MCF 10A (cell line): ENCODE results near the gene TMEM184A. TPM values are rescaled to one million over a fixed set of nuclear protein-coding genes. Genes with fewer than 3 reads are reported as not detected.

Source experiments
- BruUV-seq: library from RNA; stranded (reverse); fragments of 400-500 nt; replicated peaks from 2 replicates; lab custom pipeline; 2021; lab: Mats Ljungman, UMichigan
- CTCF ChIA-PET: fragments of 300-600 bp; sonication (Branson Sonifier 250); formaldehyde crosslinking; extraction: SDS; loops from one replicate; lab custom pipeline; 2021; ENCODE audit warnings: antibody characterized with exemption, inconsistent platforms; lab: Yijun Ruan, JAX
- POLR2A ChIA-PET: fragments of 300-600, 350-650 bp; sonication (Branson Sonifier 250); formaldehyde crosslinking; extraction: SDS; loops from one replicate; lab custom pipeline; 2020; ENCODE audit warnings: antibody characterized with exemption, inconsistent platforms; lab: Yijun Ruan, JAX
- DNase-seq: peaks from one replicate; pipeline ENCODE4 v3.0.0-alpha.2; 2018; ENCODE audit not compliant: unreplicated experiment
- H3K27ac Mint-ChIP-seq: one replicate; pipeline ENCODE4 v1.8.0; 2022; ENCODE audit warnings: mild to moderate bottlenecking, low read depth, mixed read lengths; ENCODE audit not compliant: unreplicated experiment
- H3K27me3 Mint-ChIP-seq: one replicate; pipeline ENCODE4 v1.8.0; 2022; ENCODE audit warnings: mixed read lengths; ENCODE audit not compliant: insufficient read depth, unreplicated experiment
- H3K36me3 Mint-ChIP-seq: one replicate; pipeline ENCODE4 v1.8.0; 2022; ENCODE audit warnings: mild to moderate bottlenecking, moderate library complexity, mixed read lengths; ENCODE audit not compliant: insufficient read depth, unreplicated experiment
- H3K4me1 Mint-ChIP-seq: one replicate; pipeline ENCODE4 v1.8.0; 2022; ENCODE audit warnings: mixed read lengths; ENCODE audit not compliant: insufficient read depth, unreplicated experiment
- H3K4me3 Mint-ChIP-seq: one replicate; pipeline ENCODE4 v1.8.0; 2022; ENCODE audit warnings: mild to moderate bottlenecking, moderate library complexity, mixed read lengths; ENCODE audit not compliant: unreplicated experiment
- H3K9me3 Mint-ChIP-seq: one replicate; pipeline ENCODE4 v1.8.0; 2022; ENCODE audit warnings: mixed read lengths; ENCODE audit not compliant: unreplicated experiment
- intact Hi-C: fragments of 100-400 bp; cut with micrococcal nuclease; formaldehyde crosslinking; loops from 2 replicates; pipeline ENCODE4 v1.14.1; 2022
- total RNA-seq: library from RNA; stranded (reverse); gene quantifications from 2 replicates; pipeline ENCODE4 v1.2.3, GENCODE V29; 2022
- TF ChIP-seq, protein P1 (sequence below): fragments of 200-600 bp; IDR thresholded peaks from one replicate; pipeline ENCODE4 v1.8.0; 2022; ENCODE audit warnings: antibody characterized with exemption, mild to moderate bottlenecking; ENCODE audit not compliant: unreplicated experiment

Gene TMEM184A
- total RNA-seq, 1 experiment from 2014 or later = 14.2 TPM

DNA sequence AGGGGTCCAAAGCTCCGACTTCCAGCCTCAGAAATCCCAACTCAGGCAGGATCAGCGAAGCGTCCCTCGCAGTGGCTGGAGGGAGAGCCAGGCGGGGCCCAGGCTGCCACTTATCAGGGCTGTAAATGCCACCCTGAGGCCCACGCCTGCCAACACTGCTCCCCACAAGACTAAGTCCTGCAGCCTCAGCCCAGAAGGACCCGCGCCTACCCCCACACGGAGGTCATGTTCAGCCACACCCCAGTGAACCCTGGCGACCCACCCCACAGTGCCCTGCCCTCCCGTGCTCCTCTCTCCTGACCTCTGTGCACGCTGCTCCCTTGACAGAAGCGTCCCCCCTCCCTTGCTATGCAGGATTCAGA is 10.7 kb upstream of the TMEM184A start:
- Mint-ChIP-seq H3K36me3 (peaks cover 25% of the 10 kb centered on the region), H3K4me1 (peaks cover 34% of the 10 kb centered on the region)

GRCh38 chr7:1564603-1565022 is 8.6 kb upstream of the TMEM184A start:
- Mint-ChIP-seq H3K36me3 (peaks cover 25% of the 10 kb centered on the region), H3K4me1 (peaks cover 36% of the 10 kb centered on the region), H3K27me3 (no peaks in the 10 kb centered on the region), H3K4me3 (no peak overlapping the region), H3K9me3 (no peaks in the 10 kb centered on the region), H3K27ac (peak overlapping the region; percentile 94)
- TF ChIP-seq, protein P1, sequence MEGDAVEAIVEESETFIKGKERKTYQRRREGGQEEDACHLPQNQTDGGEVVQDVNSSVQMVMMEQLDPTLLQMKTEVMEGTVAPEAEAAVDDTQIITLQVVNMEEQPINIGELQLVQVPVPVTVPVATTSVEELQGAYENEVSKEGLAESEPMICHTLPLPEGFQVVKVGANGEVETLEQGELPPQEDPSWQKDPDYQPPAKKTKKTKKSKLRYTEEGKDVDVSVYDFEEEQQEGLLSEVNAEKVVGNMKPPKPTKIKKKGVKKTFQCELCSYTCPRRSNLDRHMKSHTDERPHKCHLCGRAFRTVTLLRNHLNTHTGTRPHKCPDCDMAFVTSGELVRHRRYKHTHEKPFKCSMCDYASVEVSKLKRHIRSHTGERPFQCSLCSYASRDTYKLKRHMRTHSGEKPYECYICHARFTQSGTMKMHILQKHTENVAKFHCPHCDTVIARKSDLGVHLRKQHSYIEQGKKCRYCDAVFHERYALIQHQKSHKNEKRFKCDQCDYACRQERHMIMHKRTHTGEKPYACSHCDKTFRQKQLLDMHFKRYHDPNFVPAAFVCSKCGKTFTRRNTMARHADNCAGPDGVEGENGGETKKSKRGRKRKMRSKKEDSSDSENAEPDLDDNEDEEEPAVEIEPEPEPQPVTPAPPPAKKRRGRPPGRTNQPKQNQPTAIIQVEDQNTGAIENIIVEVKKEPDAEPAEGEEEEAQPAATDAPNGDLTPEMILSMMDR = no peak
- DNase-seq = peak; percentile 64
- POLR2A ChIA-PET = interaction anchor here (0.6 to 1.7 kb wide), 4 partner anchors 9 to 733 kb away, joined by 3 to 11 read pairs (median 3); partner anchors contain the start of gene TMEM184A
- BruUV-seq = no TSS peak
- CTCF ChIA-PET = no interaction called here
- intact Hi-C loops = no loop called here

More for the DNA sequence above, 10.7 kb upstream of the TMEM184A start:
- DNase-seq = no peak
- POLR2A ChIA-PET = interaction anchor here (0.6 to 3.3 kb wide), 5 partner anchors 8 to 787 kb away, joined by 3 to 20 read pairs (median 5); partner anchors contain the start of gene TMEM184A
- intact Hi-C loops = no loop called here
- CTCF ChIA-PET = interaction anchor here (0.8 to 1.1 kb wide), 2 partner anchors 8 to 11 kb away, joined by 5 read pairs; partner anchors contain the start of gene TMEM184A
- Mint-ChIP-seq H3K4me3 (no peak overlapping the region), H3K27ac (no peak overlapping the region), H3K9me3 (no peaks in the 10 kb centered on the region), H3K27me3 (no peaks in the 10 kb centered on the region)
- TF ChIP-seq, protein P1 = no peak
- BruUV-seq = no TSS peak

DNA sequence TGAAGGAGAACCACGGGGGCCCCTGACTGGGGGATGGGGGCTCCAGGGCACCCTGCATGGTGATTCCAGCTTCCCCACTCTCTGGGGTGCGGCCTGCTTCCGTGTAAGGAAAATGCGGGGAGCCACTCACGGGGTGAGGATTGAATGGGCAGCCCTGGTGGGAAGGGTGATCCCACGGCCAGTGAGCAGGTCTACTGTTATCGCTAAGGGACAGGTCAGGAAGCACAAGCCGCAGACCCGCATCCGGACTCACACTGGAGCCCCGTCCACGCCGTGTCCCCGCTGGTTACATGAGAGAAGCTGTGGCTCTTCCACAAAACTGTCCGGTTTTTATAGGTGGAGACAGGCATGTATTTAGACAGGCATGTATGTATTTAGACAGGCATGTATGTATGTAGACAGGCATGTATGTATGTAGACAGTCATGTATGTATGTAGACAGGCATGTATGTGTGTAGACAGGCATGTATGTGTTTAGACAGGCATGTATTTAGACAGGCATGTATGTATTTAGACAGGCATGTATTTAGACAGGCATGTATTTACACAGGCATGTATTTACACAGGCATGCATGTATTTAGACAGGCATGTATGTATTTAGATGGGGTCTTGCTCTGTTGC is 8.1 kb upstream of the TMEM184A start:
- no peaks in the 10 kb centered on the region for H3K27me3 Mint-ChIP-seq
- TF ChIP-seq, protein P1 = no peak
- peaks cover 25% of the 10 kb centered on the region for H3K36me3 Mint-ChIP-seq
- ChIA-PET POLR2A (interaction anchor here (0.6 to 1.7 kb wide), 4 partner anchors 8 to 733 kb away, joined by 3 to 11 read pairs (median 3); partner anchors contain the start of gene TMEM184A), CTCF (interaction anchor here (0.8 kb wide), 1 partner anchor 746 kb away, joined by 3 read pairs; no protein-coding TSS in a partner anchor)
- peaks cover 36% of the 10 kb centered on the region for H3K4me1 Mint-ChIP-seq
- H3K9me3 Mint-ChIP-seq = no peaks in the 10 kb centered on the region
- peak overlapping the region; percentile 94 for H3K27ac Mint-ChIP-seq
- no peak overlapping the region for H3K4me3 Mint-ChIP-seq
- no peak for DNase-seq
- BruUV-seq = no TSS peak
- intact Hi-C loops = no loop called here

- Mint-ChIP-seq H3K36me3 (peaks cover 19% of the 10 kb centered on the region), H3K9me3 (no peaks in the 10 kb centered on the region), H3K27ac (peak overlapping the region; percentile 50), H3K4me1 (peaks cover 21% of the 10 kb centered on the region), H3K4me3 (no peak overlapping the region), H3K27me3 (no peaks in the 10 kb centered on the region)
- intact Hi-C loops = no loop called here
- TF ChIP-seq, protein P1 = no peak
- ChIA-PET CTCF (interaction anchor here (0.5 to 0.7 kb wide), 2 partner anchors 35 to 81 kb away, joined by 3 read pairs; no protein-coding TSS in a partner anchor), POLR2A (no interaction called here)
- DNase-seq = no peak
- BruUV-seq = no TSS peak
These were observed 6.6 kb upstream of the TMEM184A start for GRCh38 chr7:1562597-1563051.
